GM10266 (cell line): ENCODE results near the gene SSU72.

Source experiments
- DNase-seq: peaks from one replicate; pipeline ENCODE4 v3.0.0; 2012; ENCODE audit errors: extremely low spot score
- TF ChIP-seq, protein P1 (sequence below): IDR thresholded peaks from 2 replicates; pipeline ENCODE4 v1.5.1; 2012; ENCODE audit warnings: mild to moderate bottlenecking, low read depth; ENCODE audit not compliant: control insufficient read depth, insufficient read depth; ENCODE audit errors: missing control alignments

SSU72 gene

DNA sequence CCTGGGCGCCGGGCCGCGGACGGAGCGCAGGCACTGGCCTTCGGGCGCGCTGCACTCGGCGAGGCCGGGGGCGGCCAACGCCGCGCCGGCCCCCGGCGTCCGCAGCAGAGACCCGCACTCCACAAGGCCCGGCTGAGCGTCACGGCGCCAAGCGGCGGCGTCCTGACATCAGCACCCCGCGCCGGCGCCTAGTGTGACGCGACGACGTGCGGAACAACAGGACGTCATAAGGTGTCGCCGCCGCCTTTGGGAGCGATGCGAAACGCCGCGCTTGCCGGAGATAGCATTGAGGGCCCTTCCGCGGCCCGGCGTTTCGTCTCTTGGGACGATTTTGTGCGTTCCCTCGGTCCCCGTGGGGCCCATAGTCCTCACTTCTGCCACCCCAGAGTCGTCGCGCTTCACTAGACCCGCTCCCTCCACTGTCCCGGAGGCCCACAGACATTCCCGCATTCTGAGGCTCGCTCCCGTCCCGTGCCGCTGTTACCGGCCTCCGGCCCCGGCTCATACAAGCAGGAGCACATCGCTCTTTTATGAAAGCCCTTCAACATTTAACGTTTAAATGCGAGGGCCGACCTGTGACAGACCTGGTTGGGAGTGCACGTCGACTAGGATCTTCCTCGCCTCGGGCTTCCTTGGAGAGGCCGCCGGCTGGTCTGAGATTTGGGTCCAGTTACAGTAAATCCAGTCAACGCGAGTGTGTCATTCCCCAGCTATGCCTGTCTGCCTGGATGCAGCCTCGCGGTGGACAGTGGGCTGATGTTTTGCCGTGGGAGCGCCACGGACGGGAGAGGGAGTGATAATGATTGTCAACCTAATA lies at the start of gene SSU72:
Gene SSU72, minus strand, starts transcription at position 143 of the 817 bp plus-strand sequence. CDS start 306 bp downstream, outside the sequence.
- DNase-seq = peak; percentile 98
- TF ChIP-seq, protein P1, sequence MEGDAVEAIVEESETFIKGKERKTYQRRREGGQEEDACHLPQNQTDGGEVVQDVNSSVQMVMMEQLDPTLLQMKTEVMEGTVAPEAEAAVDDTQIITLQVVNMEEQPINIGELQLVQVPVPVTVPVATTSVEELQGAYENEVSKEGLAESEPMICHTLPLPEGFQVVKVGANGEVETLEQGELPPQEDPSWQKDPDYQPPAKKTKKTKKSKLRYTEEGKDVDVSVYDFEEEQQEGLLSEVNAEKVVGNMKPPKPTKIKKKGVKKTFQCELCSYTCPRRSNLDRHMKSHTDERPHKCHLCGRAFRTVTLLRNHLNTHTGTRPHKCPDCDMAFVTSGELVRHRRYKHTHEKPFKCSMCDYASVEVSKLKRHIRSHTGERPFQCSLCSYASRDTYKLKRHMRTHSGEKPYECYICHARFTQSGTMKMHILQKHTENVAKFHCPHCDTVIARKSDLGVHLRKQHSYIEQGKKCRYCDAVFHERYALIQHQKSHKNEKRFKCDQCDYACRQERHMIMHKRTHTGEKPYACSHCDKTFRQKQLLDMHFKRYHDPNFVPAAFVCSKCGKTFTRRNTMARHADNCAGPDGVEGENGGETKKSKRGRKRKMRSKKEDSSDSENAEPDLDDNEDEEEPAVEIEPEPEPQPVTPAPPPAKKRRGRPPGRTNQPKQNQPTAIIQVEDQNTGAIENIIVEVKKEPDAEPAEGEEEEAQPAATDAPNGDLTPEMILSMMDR = no peak

DNA sequence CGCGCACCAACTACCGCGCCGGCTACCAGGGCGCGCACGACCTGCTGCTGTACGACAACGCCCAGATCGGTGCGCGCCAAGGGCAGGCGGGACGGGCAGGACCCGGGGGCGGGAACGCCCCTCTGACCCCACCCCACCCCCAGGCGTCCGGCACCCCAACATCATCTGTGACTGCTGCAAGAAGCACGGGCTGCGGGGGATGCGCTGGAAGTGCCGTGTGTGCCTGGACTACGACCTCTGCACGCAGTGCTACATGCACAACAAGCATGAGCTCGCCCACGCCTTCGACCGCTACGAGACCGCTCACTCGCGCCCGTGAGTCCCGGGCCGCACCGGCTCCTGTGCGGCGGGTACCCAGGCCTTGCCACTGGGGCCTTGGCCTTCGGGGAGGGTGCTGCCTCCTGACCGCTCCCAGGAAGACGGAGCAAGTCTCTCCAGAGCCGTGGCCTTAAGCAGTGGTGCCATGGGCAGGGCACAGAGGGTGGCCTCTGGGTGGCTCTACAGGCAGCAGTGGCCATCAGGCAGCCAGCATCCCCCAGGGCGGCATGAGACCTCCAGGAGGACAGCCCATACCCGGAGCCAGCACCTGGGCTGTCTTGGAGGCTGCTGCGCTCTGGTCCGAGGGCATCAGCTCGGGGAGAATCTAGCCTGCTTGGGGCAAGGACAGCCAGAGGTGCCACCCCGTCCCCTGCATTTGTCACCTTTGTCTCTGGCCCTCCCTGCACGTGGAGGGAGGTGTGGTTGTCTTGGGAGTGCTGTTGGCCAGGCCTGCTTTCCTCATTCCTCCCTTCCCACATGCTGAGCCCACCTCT lies 49.2 kb upstream of the SSU72 start:
- DNase-seq = no peak
- TF ChIP-seq, protein P1 = no peak

DNA sequence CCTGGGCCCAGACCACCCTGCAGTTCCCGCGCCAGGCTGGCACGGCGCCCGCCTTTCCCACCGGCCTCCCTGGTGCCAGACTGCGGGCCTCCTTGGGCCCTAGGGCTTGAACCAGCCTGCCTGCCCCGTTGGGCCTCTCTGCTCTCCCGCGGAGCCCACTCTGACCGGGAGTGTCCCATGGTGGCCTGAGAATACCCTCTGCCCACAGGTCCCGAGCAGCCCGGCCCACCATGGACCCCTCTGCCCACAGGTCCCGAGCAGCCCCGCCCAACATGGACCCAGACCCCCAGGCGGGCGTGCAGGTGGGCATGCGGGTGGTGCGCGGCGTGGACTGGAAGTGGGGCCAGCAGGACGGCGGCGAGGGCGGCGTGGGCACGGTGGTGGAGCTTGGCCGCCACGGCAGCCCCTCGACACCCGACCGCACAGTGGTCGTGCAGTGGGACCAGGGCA lies 48.5 kb upstream of the SSU72 start:
- TF ChIP-seq, protein P1 = no peak
- no peak for DNase-seq

DNA sequence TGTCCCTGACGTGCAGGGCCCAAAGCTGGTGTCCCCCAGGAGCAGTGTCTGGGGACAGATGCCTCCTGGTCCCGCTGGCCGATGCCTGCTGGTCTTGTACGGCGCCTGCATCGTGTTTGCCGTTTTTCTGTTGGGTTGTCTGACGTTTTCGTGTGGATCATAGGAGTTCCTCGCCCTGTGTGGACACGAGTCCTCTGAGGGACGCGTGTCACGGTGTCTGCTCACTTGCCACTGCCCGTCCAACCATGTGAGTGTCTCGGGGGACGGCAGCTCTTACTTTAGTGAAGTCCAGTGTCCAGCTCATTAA lies 48.1 kb upstream of the SSU72 start:
- TF ChIP-seq, protein P1 = no peak
- DNase-seq = no peak

DNA sequence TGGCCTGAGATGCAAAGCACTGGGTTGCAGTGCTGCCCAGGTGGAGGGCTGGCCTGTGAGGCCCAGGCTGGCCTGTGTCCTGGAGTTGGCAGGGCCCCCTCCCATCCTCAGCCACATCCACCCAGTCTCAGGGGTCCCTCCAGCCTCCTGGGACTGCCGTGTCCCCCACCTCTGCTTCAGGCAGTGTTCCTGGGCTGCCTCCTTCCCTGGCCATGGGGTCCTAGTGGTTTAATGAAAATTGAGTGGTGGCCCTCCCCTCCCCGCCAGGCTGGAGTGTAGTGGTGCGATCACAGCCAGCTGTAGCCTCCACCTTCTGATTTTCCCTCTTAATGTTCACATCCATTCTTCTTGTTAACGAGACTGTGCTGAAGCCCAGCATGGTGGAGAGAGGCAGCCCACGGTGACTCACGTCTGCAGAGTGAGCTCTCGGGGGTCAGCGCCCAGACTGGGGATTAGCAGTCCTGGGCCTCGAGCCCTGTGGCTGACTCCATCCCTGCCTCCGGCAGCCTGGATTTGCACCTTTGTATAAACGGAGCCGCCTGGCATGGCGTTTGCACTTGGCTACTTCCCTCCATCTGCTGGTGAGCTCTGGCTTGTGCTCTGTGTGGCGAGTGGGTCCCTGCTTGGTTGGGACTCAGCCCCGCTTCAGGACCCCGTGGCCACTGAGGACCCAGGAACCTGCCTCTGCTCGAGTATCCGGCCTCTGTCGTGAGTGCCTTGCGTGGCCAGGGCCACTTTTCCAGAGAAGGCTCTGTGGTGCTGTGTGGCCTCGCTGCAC lies 47.5 kb upstream of the SSU72 start:
- no peak for DNase-seq

DNA sequence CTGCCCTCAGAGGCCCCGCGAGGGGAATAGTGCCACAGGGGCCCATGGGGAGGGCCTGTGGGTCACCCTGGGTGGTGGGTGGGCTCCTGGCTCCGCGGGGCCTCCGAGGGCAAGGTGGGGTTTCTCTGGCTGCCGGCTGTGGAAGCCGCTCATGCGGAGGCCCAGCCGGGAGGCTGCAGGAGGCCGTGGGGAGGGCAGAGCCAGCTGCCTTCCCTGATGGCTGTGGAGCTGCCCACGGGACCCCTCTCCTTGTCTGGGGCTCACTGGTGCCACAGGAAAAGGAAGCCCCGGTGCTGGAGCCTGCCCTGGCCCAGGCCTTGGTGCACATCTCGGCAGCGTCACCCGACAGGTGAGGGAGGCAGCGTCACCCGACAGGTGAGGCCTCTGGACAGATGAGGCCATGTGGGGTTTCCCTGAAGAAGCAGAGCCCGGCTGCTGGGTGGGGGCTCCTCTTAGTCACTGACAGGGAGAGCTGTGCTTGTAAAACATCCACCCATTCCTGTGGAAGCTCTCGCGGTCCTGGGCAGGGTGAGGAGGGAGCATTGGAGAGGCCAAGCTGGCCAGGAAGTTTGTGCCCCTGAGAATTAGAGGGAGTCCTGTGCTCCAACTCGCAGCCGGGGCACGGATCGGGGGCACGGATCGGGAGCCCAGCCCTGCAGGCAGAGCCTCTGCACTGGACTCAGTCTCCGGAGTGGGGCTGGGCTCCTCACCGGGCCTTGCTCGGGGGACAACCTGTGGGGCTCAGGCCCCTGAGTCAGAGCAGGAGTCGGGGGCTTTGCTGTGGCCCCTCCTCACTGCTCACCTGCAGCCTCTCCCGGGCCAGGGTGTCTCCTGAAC lies 46.7 kb upstream of the SSU72 start:
- TF ChIP-seq, protein P1 = no peak

More for the DNA sequence above, 47.5 kb upstream of the SSU72 start:
- TF ChIP-seq, protein P1 = no peak

More for the DNA sequence above, 46.7 kb upstream of the SSU72 start:
- no peak for DNase-seq
